Measurements from ENCODE around the gene ELP2. TPM values are rescaled to one million over a fixed set of nuclear protein-coding genes. Genes with fewer than 3 reads are reported as not detected.
A peak's percentile ranks its signal among the peaks of the same experiment; 100 is the strongest.

ELP2 gene
- polyA plus RNA-seq, 1 of the 3 experiments (the other 2 are of a cell fraction), result 38.3 TPM

GRCh38 chr18:36131692-36132483, 2.2 kb downstream of the ELP2 start:
- Histone ChIP-seq H3K4me2 (peak overlapping the region; percentile 100), H3K9me2 (no peaks in the 10 kb centered on the region), H3F3A (replicated peaks; ENCODE audit: insufficient read depth) (no peaks in the 10 kb centered on the region), H4K20me1 (ENCODE audit: insufficient read depth) (peaks cover 48% of the 10 kb centered on the region), H3K27ac (ENCODE audit: low read depth in 2 of 2, low read length in 1 of 2) (no peak overlapping the region), H3K4me1 (ENCODE audit: control insufficient read depth in 1 of 2, insufficient read depth in 2 of 2, low read depth in 1 of 2, low read length in 1 of 2) (peaks cover 4 to 30% of the 10 kb centered on the region in 2 experiments; a peak in 2 of 4 replicates), H3K36me3 (replicated peaks in 1 of 2; ENCODE audit: control insufficient read depth in 1 of 2, insufficient read depth in 2 of 2, low read length in 1 of 2) (peaks cover 24 to 25% of the 10 kb centered on the region in 2 experiments), H3K9ac (no peak overlapping the region), H3K79me2 (ENCODE audit: insufficient read depth) (peaks cover 90% of the 10 kb centered on the region), H3K4me3 (ENCODE audit: low read depth in 2 of 2, low read length in 1 of 2) (peak overlapping the region in 1 of 2 experiments; percentile 100; a peak in 1 of 4 replicates), H3K27me3 (ENCODE audit: insufficient read depth) (no peaks in the 10 kb centered on the region), H3K9me3 (no peaks in the 10 kb centered on the region), H2AFZ (ENCODE audit: low read depth) (no peak overlapping the region)
- ChIA-PET CTCF (interaction anchor here (0.9 kb wide), 1 partner anchor 10 kb away, joined by 3 read pairs; no protein-coding TSS in a partner anchor), POLR2A (no interaction called here)
- TF ChIP-seq NFIC (IDR thresholded peaks at IDR 0.05; ENCODE audit: borderline replicate concordance), result no peak
- no peak for TF ChIP-seq FOXM1 (IDR thresholded peaks at IDR 0.05; ENCODE audit: low read depth)
- TF ChIP-seq EP300 (IDR thresholded peaks at IDR 0.05; ENCODE audit: borderline replicate concordance in 1 of 2, low read depth in 1 of 2, low read length in 1 of 2), result no peak
- no peak for TF ChIP-seq GABPA (IDR thresholded peaks at IDR 0.05; ENCODE audit: low read depth)
- TF ChIP-seq, protein P1, sequence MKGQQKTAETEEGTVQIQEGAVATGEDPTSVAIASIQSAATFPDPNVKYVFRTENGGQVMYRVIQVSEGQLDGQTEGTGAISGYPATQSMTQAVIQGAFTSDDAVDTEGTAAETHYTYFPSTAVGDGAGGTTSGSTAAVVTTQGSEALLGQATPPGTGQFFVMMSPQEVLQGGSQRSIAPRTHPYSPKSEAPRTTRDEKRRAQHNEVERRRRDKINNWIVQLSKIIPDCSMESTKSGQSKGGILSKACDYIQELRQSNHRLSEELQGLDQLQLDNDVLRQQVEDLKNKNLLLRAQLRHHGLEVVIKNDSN (IDR thresholded peaks at IDR 0.05; ENCODE audit: borderline replicate concordance, low read depth), result no peak
- no peak for TF ChIP-seq MAX (IDR thresholded peaks at IDR 0.05; ENCODE audit: low read depth)
- no peak for TF ChIP-seq FOSL2 (IDR thresholded peaks at IDR 0.05; ENCODE audit: borderline replicate concordance, low read depth)
- TF ChIP-seq ELF1 (IDR thresholded peaks at IDR 0.05), result no peak
- TF ChIP-seq GATA2 (CRISPR knock-in tag; IDR thresholded peaks at IDR 0.05), result no peak
- TF ChIP-seq CHD2 (IDR thresholded peaks at IDR 0.05; ENCODE audit: low read length, partially characterized antibody), result no peak
- TF ChIP-seq FOXJ3 (CRISPR knock-in tag; IDR thresholded peaks at IDR 0.05), result no peak
- TF ChIP-seq, protein P2, sequence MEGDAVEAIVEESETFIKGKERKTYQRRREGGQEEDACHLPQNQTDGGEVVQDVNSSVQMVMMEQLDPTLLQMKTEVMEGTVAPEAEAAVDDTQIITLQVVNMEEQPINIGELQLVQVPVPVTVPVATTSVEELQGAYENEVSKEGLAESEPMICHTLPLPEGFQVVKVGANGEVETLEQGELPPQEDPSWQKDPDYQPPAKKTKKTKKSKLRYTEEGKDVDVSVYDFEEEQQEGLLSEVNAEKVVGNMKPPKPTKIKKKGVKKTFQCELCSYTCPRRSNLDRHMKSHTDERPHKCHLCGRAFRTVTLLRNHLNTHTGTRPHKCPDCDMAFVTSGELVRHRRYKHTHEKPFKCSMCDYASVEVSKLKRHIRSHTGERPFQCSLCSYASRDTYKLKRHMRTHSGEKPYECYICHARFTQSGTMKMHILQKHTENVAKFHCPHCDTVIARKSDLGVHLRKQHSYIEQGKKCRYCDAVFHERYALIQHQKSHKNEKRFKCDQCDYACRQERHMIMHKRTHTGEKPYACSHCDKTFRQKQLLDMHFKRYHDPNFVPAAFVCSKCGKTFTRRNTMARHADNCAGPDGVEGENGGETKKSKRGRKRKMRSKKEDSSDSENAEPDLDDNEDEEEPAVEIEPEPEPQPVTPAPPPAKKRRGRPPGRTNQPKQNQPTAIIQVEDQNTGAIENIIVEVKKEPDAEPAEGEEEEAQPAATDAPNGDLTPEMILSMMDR (IDR thresholded peaks at IDR 0.05), result no peak
- TF ChIP-seq NRF1 (IDR thresholded peaks at IDR 0.05; ENCODE audit: low read depth, low read length), result no peak
- 86% methylated on average over 9 of the region's 9 CpGs for WGBS (ENCODE audit: low lambda C conversion rate)
- no peak for DNase-seq

GRCh38 chr18:36132756-36133155, 3.1 kb downstream of the ELP2 start:
- Histone ChIP-seq H3K79me2 (ENCODE audit: insufficient read depth) (peaks cover 89% of the 10 kb centered on the region), H3F3A (replicated peaks; ENCODE audit: insufficient read depth) (no peaks in the 10 kb centered on the region), H3K4me1 (ENCODE audit: control insufficient read depth in 1 of 2, insufficient read depth in 2 of 2, low read depth in 1 of 2, low read length in 1 of 2) (peaks cover 4 to 25% of the 10 kb centered on the region in 2 experiments; a peak in 2 of 4 replicates), H3K4me3 (ENCODE audit: low read depth in 2 of 2, low read length in 1 of 2) (no peak overlapping the region), H3K27ac (ENCODE audit: low read depth in 2 of 2, low read length in 1 of 2) (no peak overlapping the region), H3K27me3 (ENCODE audit: insufficient read depth) (no peaks in the 10 kb centered on the region), H3K9me2 (no peaks in the 10 kb centered on the region), H4K20me1 (ENCODE audit: insufficient read depth) (peaks cover 47% of the 10 kb centered on the region), H3K9ac (no peak overlapping the region), H3K4me2 (no peak overlapping the region; the same call in 1 of the 2 replicates), H3K36me3 (replicated peaks in 1 of 2; ENCODE audit: control insufficient read depth in 1 of 2, insufficient read depth in 2 of 2, low read length in 1 of 2) (peaks cover 32 to 34% of the 10 kb centered on the region in 2 experiments), H3K9me3 (no peaks in the 10 kb centered on the region), H2AFZ (ENCODE audit: low read depth) (no peak overlapping the region)
- CTCF ChIA-PET, result interaction anchor here (0.6 to 2.5 kb wide), 2 partner anchors 18 to 152 kb away, joined by 4 to 7 read pairs; no protein-coding TSS in a partner anchor
- POLR2A ChIA-PET, result no interaction called here
- no peak for DNase-seq
- WGBS (ENCODE audit: low lambda C conversion rate), result 100% methylated on average over 3 of the region's 3 CpGs
- TF ChIP-seq, protein P3, sequence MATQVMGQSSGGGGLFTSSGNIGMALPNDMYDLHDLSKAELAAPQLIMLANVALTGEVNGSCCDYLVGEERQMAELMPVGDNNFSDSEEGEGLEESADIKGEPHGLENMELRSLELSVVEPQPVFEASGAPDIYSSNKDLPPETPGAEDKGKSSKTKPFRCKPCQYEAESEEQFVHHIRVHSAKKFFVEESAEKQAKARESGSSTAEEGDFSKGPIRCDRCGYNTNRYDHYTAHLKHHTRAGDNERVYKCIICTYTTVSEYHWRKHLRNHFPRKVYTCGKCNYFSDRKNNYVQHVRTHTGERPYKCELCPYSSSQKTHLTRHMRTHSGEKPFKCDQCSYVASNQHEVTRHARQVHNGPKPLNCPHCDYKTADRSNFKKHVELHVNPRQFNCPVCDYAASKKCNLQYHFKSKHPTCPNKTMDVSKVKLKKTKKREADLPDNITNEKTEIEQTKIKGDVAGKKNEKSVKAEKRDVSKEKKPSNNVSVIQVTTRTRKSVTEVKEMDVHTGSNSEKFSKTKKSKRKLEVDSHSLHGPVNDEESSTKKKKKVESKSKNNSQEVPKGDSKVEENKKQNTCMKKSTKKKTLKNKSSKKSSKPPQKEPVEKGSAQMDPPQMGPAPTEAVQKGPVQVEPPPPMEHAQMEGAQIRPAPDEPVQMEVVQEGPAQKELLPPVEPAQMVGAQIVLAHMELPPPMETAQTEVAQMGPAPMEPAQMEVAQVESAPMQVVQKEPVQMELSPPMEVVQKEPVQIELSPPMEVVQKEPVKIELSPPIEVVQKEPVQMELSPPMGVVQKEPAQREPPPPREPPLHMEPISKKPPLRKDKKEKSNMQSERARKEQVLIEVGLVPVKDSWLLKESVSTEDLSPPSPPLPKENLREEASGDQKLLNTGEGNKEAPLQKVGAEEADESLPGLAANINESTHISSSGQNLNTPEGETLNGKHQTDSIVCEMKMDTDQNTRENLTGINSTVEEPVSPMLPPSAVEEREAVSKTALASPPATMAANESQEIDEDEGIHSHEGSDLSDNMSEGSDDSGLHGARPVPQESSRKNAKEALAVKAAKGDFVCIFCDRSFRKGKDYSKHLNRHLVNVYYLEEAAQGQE (IDR thresholded peaks at IDR 0.05; ENCODE audit: low read depth, low read length), result no peak
